Psoas muscle (tissue), 8 donors: ENCODE data around the gene NCAPD3. TPM values are rescaled to one million over a fixed set of nuclear protein-coding genes. Genes with fewer than 3 reads are reported as not detected.
"Not testable (repeated sequence)": the region's sequence is repeated elsewhere in the genome, so short reads cannot be mapped to it uniquely, and the experiment has no call there.

ENCODE experiments used
- ATAC-seq, 4 donors: fragments of 200-7000 bp; cut with Tn5 transposase; one replicate each; pipeline ENCODE4 v1.9.1; 2020; ENCODE audit warnings: moderate library complexity in 3 of 4, mild to moderate bottlenecking in 2 of 4
- DNase-seq, 2 donors: peaks; one replicate each; pipeline ENCODE4 v3.0.0-alpha.2; 2020
- H3K27ac ChIP-seq: fragments of 200-600 bp; one replicate; pipeline ENCODE4 v1.8.0; 2022
- H3K27me3 ChIP-seq, 3 donors: fragments of 200-600 bp in 1 of 3; one replicate each; pipeline versions ENCODE4 v1.6.1 to v1.8.0; 2013 to 2022; ENCODE audit warnings: low read length in 2 of 3, mild to moderate bottlenecking in 2 of 3, moderate library complexity in 1 of 3; ENCODE audit not compliant: insufficient read depth in 3 of 3
- H3K36me3 ChIP-seq, 2 donors: fragments of 200-600 bp in 1 of 2; one replicate each; pipeline versions ENCODE4 v1.6.1 to v1.8.0; 2013 to 2022; ENCODE audit warnings: low read depth in 1 of 2, mild to moderate bottlenecking in 1 of 2, moderate library complexity in 1 of 2; ENCODE audit not compliant: insufficient read depth in 1 of 2
- H3K4me1 ChIP-seq: fragments of 200-600 bp; one replicate; pipeline ENCODE4 v1.8.0; 2022
- H3K4me3 ChIP-seq: fragments of 200-600 bp; one replicate; pipeline ENCODE4 v1.8.0; 2022; ENCODE audit warnings: mild to moderate bottlenecking
- H3K9me3 ChIP-seq: fragments of 200-600 bp; one replicate; pipeline ENCODE4 v1.8.0; 2022
- WGBS, 3 donors: extraction: QIAGEN DNeasy Blood & Tissue Kit; methylation state at CpG; one replicate each; pipeline versions ENCODE4 v1.1.6 to v1.1.7; 2013; 5-methylcytosine and 5-hydroxymethylcytosine counted together
- intact Hi-C, 2 donors: fragments of 100-400 bp; cut with DNase I; formaldehyde crosslinking; loops; one replicate each; pipeline versions ENCODE4 v1.11.0 to v1.14.2; 2022
- polyA plus RNA-seq, 3 donors: library from polyadenylated mRNA; stranded (reverse); fragments of 200-250 nt; gene quantifications; one replicate each; pipeline ENCODE4 v1.2.3, GENCODE V29; 2013
- total RNA-seq, 4 donors: library from RNA; stranded (reverse); fragmentation: NEBNext Ultra II Directional in 2 of 4; extraction: Animal tissue kit (Norgen Biotek cat#: 25700) in 2 of 4; gene quantifications; one replicate each; pipeline versions ENCODE4 v1.2.1 to v1.2.4, GENCODE V29; 2021 to 2023
- TF ChIP-seq, protein P1 (sequence below): fragments of 200-600 bp; IDR thresholded peaks from one replicate; pipeline ENCODE4 v1.8.0; 2022; ENCODE audit warnings: antibody characterized with exemption
- donor health status: healthy with polysubstance abuse.
- donor health status: DM: no; HTN: no; CAD: no; lungs with moderate emphysema.
- donor health status: Bipolar disorder and iron deficiency.
- donor health status: healthy.
- donor health status: DM: yes; HTN: yes; CAD: no.
- donor health status: DM: no; HTN: no; CAD: no.
- donor health status: DM: no; HTN: no; CAD: no.
- donor health status: DM: yes; HTN: yes; CAD: no.

Gene NCAPD3
- total and polyA plus RNA-seq, 7 donors = 2.8 to 8.7 (median 5.5) TPM

DNA sequence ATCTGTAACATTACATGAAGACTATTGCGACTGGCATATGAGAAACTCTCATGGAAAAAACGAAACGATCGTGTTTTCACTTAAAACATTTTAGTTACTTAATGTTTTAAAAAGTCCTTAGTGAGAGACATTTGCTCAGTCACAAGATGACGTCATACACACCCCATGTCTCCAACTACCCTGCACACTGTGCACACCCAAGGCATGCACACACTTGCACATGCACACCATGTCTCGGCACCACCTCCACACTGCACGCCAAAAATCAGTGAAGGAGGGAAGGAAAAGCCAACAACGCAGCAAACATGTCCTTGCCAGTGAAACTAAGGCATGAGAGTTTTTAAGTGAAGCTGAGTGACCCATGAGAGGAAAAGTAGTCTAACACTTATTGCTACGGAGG, 18.0 kb downstream of the NCAPD3 start:
- intact Hi-C loops = no loop called here
- no peak overlapping the region for H3K4me3 ChIP-seq
- 96 to 97% (median 97%) methylated on average over 9 of the region's 9 CpGs for WGBS, 3 donors
- no peaks in the 10 kb centered on the region for H3K27me3 ChIP-seq
- ATAC-seq = no peak
- peaks cover 0 to 84% of the 10 kb centered on the region in 2 donors for H3K36me3 ChIP-seq
- no peak overlapping the region for H3K27ac ChIP-seq
- H3K4me1 ChIP-seq = no peaks in the 10 kb centered on the region
- no peaks in the 10 kb centered on the region for H3K9me3 ChIP-seq
- no peak for DNase-seq
- TF ChIP-seq, protein P1, sequence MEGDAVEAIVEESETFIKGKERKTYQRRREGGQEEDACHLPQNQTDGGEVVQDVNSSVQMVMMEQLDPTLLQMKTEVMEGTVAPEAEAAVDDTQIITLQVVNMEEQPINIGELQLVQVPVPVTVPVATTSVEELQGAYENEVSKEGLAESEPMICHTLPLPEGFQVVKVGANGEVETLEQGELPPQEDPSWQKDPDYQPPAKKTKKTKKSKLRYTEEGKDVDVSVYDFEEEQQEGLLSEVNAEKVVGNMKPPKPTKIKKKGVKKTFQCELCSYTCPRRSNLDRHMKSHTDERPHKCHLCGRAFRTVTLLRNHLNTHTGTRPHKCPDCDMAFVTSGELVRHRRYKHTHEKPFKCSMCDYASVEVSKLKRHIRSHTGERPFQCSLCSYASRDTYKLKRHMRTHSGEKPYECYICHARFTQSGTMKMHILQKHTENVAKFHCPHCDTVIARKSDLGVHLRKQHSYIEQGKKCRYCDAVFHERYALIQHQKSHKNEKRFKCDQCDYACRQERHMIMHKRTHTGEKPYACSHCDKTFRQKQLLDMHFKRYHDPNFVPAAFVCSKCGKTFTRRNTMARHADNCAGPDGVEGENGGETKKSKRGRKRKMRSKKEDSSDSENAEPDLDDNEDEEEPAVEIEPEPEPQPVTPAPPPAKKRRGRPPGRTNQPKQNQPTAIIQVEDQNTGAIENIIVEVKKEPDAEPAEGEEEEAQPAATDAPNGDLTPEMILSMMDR = no peak

- intact Hi-C loops = no loop called here
- H3K4me1 ChIP-seq = no peaks in the 10 kb centered on the region
- TF ChIP-seq, protein P1 = no peak
- 89 to 92% (median 90%) methylated on average over 4 of the region's 4 CpGs for WGBS, 3 donors
- no peak for DNase-seq
- H3K27ac ChIP-seq = no peak overlapping the region
- H3K9me3 ChIP-seq = no peaks in the 10 kb centered on the region
- no peak overlapping the region for H3K4me3 ChIP-seq
- peaks cover 0 to 82% of the 10 kb centered on the region in 2 donors for H3K36me3 ChIP-seq
- no peak for ATAC-seq
- H3K27me3 ChIP-seq = no peaks in the 10 kb centered on the region
Observed at GRCh38 chr11:134202661-134203060, 21.1 kb downstream of the NCAPD3 start.

GRCh38 chr11:134200688-134201087, 23.1 kb downstream of the NCAPD3 start:
- intact Hi-C loops = no loop called here
- Histone ChIP-seq H3K27me3 (no peaks in the 10 kb centered on the region), H3K36me3 (peaks cover 0 to 71% of the 10 kb centered on the region in 2 donors), H3K27ac (no peak overlapping the region), H3K9me3 (no peaks in the 10 kb centered on the region), H3K4me3 (no peak overlapping the region), H3K4me1 (no peaks in the 10 kb centered on the region)
- 96 to 98% (median 98%) methylated on average over 6 of the region's 6 CpGs for WGBS, 3 donors
- DNase-seq (no peak), ATAC-seq (no peak)
- TF ChIP-seq, protein P1 = no peak

GRCh38 chr11:134199531-134199930, 24.2 kb downstream of the NCAPD3 start:
- Histone ChIP-seq H3K27ac (no peak overlapping the region), H3K4me1 (no peaks in the 10 kb centered on the region), H3K36me3 (peaks cover 0 to 68% of the 10 kb centered on the region in 2 donors), H3K9me3 (no peaks in the 10 kb centered on the region), H3K27me3 (no peaks in the 10 kb centered on the region), H3K4me3 (no peak overlapping the region)
- DNase-seq (no peak), ATAC-seq (no peak)
- intact Hi-C loops = no loop called here
- 97% methylated on average over 9 of the region's 9 CpGs for WGBS, 3 donors
- TF ChIP-seq, protein P1 = no peak

- Histone ChIP-seq H3K27me3 (no peaks in the 10 kb centered on the region), H3K36me3 (peaks cover 6 to 68% of the 10 kb centered on the region in 2 donors), H3K4me3 (no peak overlapping the region), H3K27ac (no peak overlapping the region), H3K9me3 (no peaks in the 10 kb centered on the region), H3K4me1 (no peaks in the 10 kb centered on the region)
- TF ChIP-seq, protein P1 = no peak
- ATAC-seq (no peak), DNase-seq (no peak)
- WGBS, 3 donors = 91 to 93% (median 92%) methylated on average over 4 of the region's 4 CpGs
- intact Hi-C loops = no loop called here
Observed at GRCh38 chr11:134196756-134197155, 27.0 kb downstream of the NCAPD3 start.

DNA sequence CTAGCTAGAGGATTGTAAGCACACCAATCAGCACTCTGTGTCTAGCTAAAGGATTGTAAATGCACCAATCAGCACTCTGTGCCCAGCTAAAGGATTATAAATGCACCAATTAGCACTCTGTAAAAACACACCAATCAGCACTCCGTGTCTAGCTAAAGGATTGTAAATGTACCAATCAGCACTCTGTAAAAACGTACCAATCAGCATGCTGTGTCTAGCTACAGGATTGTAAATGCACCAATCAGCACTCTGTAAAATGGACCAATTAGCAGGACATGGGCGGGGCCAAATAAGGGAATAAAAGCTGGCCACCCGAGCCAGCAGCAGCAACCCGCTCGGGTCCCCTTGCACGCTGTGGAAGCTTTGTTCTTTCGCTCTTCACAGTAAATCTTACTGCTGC, 35.7 kb downstream of the NCAPD3 start:
- not testable (repeated sequence) for DNase-seq, ATAC-seq
- H3K36me3 ChIP-seq = peaks cover 8 to 92% of the 10 kb centered on the region in 2 donors

More for the DNA sequence above, 35.7 kb downstream of the NCAPD3 start:
- intact Hi-C loops, H3K4me1 ChIP-seq, H3K4me3 ChIP-seq, H3K27me3 ChIP-seq, H3K9me3 ChIP-seq, H3K27ac ChIP-seq: not testable (repeated sequence)
- WGBS, 3 donors = 95 to 99% (median 96%) methylated on average over 8 of the region's 8 CpGs
